GM18499 (cell line): Measurements from ENCODE around the gene SDS.
"Not testable (repeated sequence)": the region's sequence is repeated elsewhere in the genome, so short reads cannot be mapped to it uniquely, and the experiment has no call there.

Source experiments
- ATAC-seq: cut with Tn5 transposase; IDR thresholded peaks from one replicate; pipeline ENCODE4 v1.9.1; 2021; ENCODE audit warnings: moderate number of reproducible peaks; ENCODE audit not compliant: insufficient read depth, unreplicated experiment

Gene SDS

GRCh38 chr12:113359133-113359938, 44.4 kb downstream of the SDS start:
- no peak for ATAC-seq

- peak; percentile 63 for ATAC-seq
These were observed 45.1 kb downstream of the SDS start, which contains the start of gene PLBD2 for GRCh38 chr12:113358381-113359132. Gene PLBD2 (plus strand): TSS chr12:113358587. CDS start chr12:113358601, 14 bp downstream.

DNA sequence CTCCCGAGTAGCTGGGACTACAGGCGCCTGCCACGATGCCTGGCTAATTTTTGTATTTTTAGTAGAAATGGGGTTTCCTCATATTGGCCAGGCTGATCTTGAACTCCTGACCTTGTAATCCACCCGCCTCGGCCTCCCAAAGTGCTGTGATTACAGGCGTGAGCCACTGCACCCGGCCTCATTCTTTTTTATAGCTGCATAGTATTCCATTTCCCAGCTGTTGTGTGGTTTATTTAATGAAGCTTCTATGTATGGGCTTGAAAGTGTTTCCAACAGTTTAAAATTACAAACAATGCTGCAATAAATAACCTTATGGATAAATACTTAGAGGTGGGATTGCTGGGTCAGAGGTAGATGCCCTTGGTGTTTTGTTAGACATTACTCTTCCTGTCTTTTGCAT, 49.5 kb downstream of the SDS start:
- ATAC-seq: not testable (repeated sequence)

- ATAC-seq: no peak
These were observed 52.6 kb downstream of the SDS start for GRCh38 chr12:113351089-113351488.

- ATAC-seq: no peak
These were observed 54.7 kb downstream of the SDS start for GRCh38 chr12:113348849-113349536.

GRCh38 chr12:113347892-113348291, 55.8 kb downstream of the SDS start:
- ATAC-seq: no peak

DNA sequence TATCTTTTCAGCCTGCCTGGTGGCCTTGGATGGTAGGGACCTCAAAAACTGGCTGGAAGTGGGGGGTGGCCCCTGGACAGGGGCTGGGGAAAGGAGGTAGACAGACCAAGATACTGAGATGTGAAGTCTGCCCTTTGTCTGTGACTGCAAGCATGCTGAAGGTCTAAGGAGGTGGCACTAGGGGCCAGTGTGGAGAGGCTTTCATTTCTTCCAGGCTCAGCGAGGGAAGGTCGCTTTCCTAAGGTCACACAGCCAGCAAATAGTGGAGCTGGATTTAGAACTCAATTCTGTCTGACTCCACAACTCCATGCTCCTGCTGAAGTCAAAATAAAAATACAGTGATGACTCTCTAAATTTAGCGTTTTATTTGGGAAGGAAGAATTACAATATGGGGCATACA, 56.6 kb downstream of the SDS start:
- ATAC-seq: no peak

DNA sequence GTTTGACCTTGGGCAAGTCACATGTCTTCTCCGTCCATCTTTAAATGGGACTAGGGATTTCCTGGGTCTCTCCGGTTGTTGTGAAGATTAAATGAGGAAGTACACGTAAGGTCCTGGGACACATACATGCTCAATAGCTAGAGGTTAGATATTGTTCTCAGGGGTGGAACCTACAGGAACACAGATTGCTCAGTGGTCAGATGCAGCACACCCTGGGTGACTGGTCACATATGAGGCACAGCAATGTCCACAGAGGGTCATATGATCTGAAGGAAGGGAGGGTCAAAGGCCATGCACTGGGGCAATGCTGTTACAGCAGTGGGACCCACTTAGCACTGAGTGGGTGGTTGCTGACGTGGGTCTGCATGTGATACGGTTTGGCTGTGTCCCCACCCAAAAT, 57.3 kb downstream of the SDS start:
- ATAC-seq: no peak

- no peak for ATAC-seq
These were observed 58.4 kb downstream of the SDS start for GRCh38 chr12:113345318-113345717.
